ENCODE data around the gene TGIF1. TPM values are rescaled to one million over a fixed set of nuclear protein-coding genes. Genes with fewer than 3 reads are reported as not detected.

TGIF1 gene
- total and polyA plus RNA-seq, 9 of the 15 experiments (the other 6 are each of a cell fraction or from before 2014, with no cell fraction given): 16.1 to 77.7 (median 44.6) TPM

- TF ChIP-seq ZBTB40 (IDR thresholded peaks at IDR 0.05): no peak
- TF ChIP-seq ZBTB40 (CRISPR knock-in tag; IDR thresholded peaks at IDR 0.05): no peak
- no peak for TF ChIP-seq ZBTB5 (IDR thresholded peaks at IDR 0.05)
- TF ChIP-seq MAFK (IDR thresholded peaks at IDR 0.05; ENCODE audit: low read length): no peak
- TF ChIP-seq CBX3 (IDR thresholded peaks at IDR 0.05; ENCODE audit: borderline replicate concordance in 1 of 2, low read length in 2 of 2): no peak
- no peak for TF ChIP-seq IRF2 (CRISPR knock-in tag; IDR thresholded peaks at IDR 0.05)
- no peak for TF ChIP-seq ZNF695 (CRISPR knock-in tag; IDR thresholded peaks at IDR 0.05)
- no peak for TF ChIP-seq TBL1XR1 (IDR thresholded peaks at IDR 0.05; ENCODE audit: low read length in 2 of 2)
- no peak for TF ChIP-seq ASH1L (IDR thresholded peaks at IDR 0.05; ENCODE audit: borderline replicate concordance, low read depth, partially characterized antibody)
- TF ChIP-seq HMG20A (CRISPR knock-in tag; conservative IDR thresholded peaks at IDR 0.05): no peak
- no peak for TF ChIP-seq ZNF175 (CRISPR knock-in tag; IDR thresholded peaks at IDR 0.05; ENCODE audit: low read depth)
- no peak for TF ChIP-seq BCOR (IDR thresholded peaks at IDR 0.05)
- peak; percentile 30; the same call in 1 of the 2 replicates for TF ChIP-seq RBM14 (IDR thresholded peaks at IDR 0.05; ENCODE audit: borderline replicate concordance, insufficient read depth, low read depth, low read length)
- TF ChIP-seq ZNF146 (CRISPR knock-in tag; IDR thresholded peaks at IDR 0.05; ENCODE audit: unreplicated experiment): no peak
- TF ChIP-seq LARP7 (IDR thresholded peaks at IDR 0.05): no peak
- no peak for TF ChIP-seq HEY1 (CRISPR knock-in tag; IDR thresholded peaks at IDR 0.05; ENCODE audit: borderline replicate concordance)
- no peak for TF ChIP-seq MCM7 (IDR thresholded peaks at IDR 0.05)
- peak; percentile 65; the same call in 1 of the 2 replicates for TF ChIP-seq E2F3 (CRISPR knock-in tag; IDR thresholded peaks at IDR 0.05)
- no peak for TF ChIP-seq STAT5A (IDR thresholded peaks at IDR 0.05; ENCODE audit: borderline replicate concordance, low read length)
Measured at GRCh38 chr18:3449512-3450011, 410 bp upstream of the TGIF1 start (continued).

All from K562 (cell line).